ENCODE results near the gene CCDC97.

Gene CCDC97

DNA sequence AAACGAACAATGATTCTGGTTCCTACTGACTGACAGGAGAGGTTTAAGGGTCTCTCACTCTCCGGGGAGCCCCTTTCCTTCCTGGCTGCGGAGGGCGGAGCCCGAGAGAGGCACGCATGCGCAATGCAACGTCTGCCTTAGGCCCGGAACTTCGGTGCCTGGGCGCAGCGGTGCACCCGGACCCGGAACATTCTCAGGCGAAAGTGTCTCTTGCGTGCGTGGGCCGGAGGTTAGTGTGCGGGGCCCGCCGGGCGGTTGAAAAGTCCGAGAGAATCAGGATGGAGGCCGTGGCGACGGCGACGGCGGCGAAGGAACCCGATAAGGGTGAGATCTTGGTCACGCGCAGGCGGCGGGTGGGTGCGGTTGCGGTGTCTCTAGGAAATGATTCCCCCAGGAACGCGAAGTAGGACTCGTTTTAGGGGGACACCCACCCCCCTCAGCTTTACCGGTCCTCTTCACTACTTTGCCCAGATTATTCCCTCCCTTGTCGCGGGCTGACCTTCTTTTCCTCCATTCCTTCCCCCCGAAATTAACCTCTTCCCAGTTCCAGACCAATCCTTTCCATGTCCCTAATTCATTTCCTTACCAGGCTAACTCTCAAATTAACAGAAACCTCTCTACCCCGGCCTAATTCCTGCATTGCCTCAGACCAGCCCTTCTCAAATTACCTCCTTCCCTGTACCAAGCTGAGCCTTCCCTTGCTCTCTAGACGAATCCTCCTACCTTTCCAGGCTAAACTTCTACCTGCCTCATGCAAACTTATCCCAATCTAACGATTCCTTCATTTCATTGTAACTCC, at the start of gene CCDC97:
Gene CCDC97 (plus strand): TSS at position 140 of the 799 bp plus-strand sequence. CDS start 139 bp downstream, at position 279.
- H3K27me3 ChIP-seq (ENCODE audit: control insufficient read depth, insufficient read depth, low read length) = no peaks in the 10 kb centered on the region
- no peaks in the 10 kb centered on the region for H3K9me3 ChIP-seq (ENCODE audit: control insufficient read depth, insufficient read depth, low read length)
- peak within 1 kb of the TSS; percentile 89 for H3K9ac ChIP-seq (ENCODE audit: low read depth, low read length)
- peak within 1 kb of the TSS; percentile 92 for H3K4me3 ChIP-seq (ENCODE audit: low read depth, low read length)
- H3K27ac ChIP-seq (ENCODE audit: low read depth, low read length) = peak within 1 kb of the TSS; percentile 95
- H3K36me3 ChIP-seq (ENCODE audit: control insufficient read depth, insufficient read depth, low read length) = peaks cover 48% of the 10 kb centered on the region
- peaks cover 7% of the 10 kb centered on the region for H3K4me1 ChIP-seq (ENCODE audit: control insufficient read depth, insufficient read depth, low read length)

DNA sequence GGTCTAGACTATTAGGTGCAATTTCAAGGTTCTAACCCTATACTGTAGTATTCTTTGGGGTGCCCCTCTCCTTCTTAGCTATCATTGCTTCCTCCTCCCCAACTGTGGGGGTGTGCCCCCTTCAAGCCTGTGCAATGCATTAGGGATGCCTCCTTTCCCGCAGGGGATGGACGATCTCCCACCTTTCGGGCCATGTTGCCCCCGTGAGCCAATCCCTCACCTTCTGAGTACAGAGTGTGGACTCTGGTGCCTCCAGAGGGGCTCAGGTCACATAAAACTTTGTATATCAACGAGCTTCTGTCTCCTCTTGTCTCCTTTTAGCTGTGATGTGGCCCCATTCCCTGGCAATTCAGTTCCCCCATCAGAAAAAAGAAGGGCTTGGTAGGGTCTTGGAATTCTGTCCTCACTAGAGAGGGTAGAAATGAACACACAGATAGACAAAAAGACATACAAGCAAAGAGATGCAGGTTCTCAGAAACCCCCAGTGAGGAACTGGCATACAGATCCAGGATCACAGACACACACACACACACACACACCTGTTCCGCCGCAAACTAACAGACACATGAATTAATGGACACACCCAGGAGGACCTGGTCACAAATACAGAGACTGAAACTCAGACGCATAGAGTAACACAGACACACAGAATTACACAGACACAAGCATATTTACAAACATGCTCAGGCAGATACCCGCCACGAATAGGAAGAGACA, 48.3 kb upstream of the CCDC97 start:
- H3K27ac ChIP-seq (ENCODE audit: low read depth, low read length) = no peak overlapping the region
- peak overlapping the region; percentile 85 for H3K4me3 ChIP-seq (ENCODE audit: low read depth, low read length)
- peaks cover 4% of the 10 kb centered on the region; the same call in 1 of the 2 replicates for H3K4me1 ChIP-seq (ENCODE audit: control insufficient read depth, insufficient read depth, low read length)
- H3K36me3 ChIP-seq (ENCODE audit: control insufficient read depth, insufficient read depth, low read length) = peaks cover 28% of the 10 kb centered on the region
- no peak overlapping the region for H3K9ac ChIP-seq (ENCODE audit: low read depth, low read length)
- no peaks in the 10 kb centered on the region for H3K27me3 ChIP-seq (ENCODE audit: control insufficient read depth, insufficient read depth, low read length)
- no peaks in the 10 kb centered on the region for H3K9me3 ChIP-seq (ENCODE audit: control insufficient read depth, insufficient read depth, low read length)

DNA sequence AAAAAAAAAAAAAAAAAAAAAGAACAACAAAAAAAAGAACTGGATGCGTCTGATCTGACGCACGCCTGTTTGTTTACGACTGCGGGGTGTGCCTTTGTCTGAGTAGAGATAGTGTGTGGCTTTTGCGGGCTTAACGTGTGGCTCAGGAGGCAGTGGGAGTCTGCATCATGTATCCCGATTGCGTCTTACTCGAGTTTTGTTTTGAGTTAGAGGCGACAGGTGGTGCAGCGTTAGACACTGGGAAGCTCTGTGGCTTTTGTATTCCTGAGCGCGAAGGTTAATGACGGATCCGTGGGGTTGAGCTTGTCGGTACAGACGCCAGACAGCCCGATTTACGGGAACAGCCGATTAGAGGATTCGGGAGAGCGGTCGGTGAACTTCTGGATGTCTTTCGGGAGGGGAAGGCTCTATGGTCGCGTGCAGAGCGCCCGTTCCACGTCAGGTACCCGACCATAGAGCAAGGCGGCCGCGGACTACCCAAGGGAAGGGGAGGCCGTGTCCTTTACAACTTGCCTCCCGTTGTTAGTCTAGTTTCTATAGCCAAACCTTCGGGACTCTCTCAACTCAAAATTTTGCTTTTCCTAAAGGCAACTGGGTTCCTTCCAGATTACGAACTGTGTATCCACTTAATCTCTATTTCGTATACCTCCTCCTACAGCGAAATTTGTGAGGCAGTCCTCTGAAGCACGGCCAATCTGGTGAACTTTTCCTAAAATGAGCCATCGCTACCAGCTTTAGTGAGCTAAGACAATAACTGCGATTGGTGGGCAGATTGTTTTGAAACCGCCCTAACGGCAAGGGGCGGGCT, 46.7 kb upstream of the CCDC97 start:
- peak overlapping the region; percentile 85 for H3K4me3 ChIP-seq (ENCODE audit: low read depth, low read length)
- H3K36me3 ChIP-seq (ENCODE audit: control insufficient read depth, insufficient read depth, low read length) = peaks cover 28% of the 10 kb centered on the region
- no peaks in the 10 kb centered on the region for H3K9me3 ChIP-seq (ENCODE audit: control insufficient read depth, insufficient read depth, low read length)
- H3K9ac ChIP-seq (ENCODE audit: low read depth, low read length) = peak overlapping the region; percentile 87
- peaks cover 6% of the 10 kb centered on the region; the same call in 1 of the 2 replicates for H3K4me1 ChIP-seq (ENCODE audit: control insufficient read depth, insufficient read depth, low read length)
- peak overlapping the region; percentile 99 for H3K27ac ChIP-seq (ENCODE audit: low read depth, low read length)
- H3K27me3 ChIP-seq (ENCODE audit: control insufficient read depth, insufficient read depth, low read length) = no peaks in the 10 kb centered on the region

DNA sequence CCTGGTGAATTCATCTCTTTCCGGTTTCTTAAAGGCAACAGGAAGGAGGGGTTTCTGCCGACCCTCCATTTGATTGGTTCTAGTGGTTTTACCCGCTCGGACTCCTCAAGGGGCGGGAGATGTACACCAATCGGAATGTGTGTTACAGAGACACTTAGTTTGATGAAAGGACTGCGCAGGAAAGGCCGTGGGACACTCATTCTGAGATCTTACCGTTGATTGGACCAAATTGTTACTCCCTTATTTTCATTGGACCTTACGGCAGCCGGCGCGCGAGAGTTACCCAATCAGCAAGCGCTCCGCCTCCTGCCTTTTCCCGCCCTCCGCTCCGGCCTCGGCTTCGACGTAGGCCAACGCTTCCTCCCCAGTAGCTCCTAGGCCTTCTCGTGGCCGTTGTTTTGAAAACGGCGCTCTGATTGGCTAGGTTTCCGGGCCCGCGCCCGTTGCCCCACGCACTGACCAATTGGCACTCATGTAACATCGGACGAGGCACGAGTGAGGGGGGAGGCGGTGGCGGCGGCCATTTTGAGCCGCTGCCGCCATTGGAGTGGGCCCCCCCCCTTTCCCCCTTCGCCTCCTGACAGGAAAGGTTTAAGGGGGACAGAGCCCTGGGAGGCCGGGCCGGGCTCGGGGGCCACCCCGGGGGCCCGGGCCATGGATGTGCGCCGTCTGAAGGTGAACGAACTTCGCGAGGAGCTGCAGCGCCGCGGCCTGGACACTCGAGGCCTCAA, 46.0 kb upstream of the CCDC97 start, which contains the start of gene HNRNPUL1:
Gene HNRNPUL1 (plus strand): TSS at position 523 of the 731 bp plus-strand sequence. CDS start 132 bp downstream, at position 655.
- H3K27ac ChIP-seq (ENCODE audit: low read depth, low read length) = peak within 1 kb of the TSS; percentile 99
- peak within 1 kb of the TSS; percentile 87 for H3K4me3 ChIP-seq (ENCODE audit: low read depth, low read length)
- no peaks in the 10 kb centered on the region for H3K9me3 ChIP-seq (ENCODE audit: control insufficient read depth, insufficient read depth, low read length)
- peaks cover 28% of the 10 kb centered on the region for H3K36me3 ChIP-seq (ENCODE audit: control insufficient read depth, insufficient read depth, low read length)
- H3K4me1 ChIP-seq (ENCODE audit: control insufficient read depth, insufficient read depth, low read length) = peaks cover 6% of the 10 kb centered on the region; the same call in 1 of the 2 replicates
- no peaks in the 10 kb centered on the region for H3K27me3 ChIP-seq (ENCODE audit: control insufficient read depth, insufficient read depth, low read length)
- peak within 1 kb of the TSS; percentile 99 for H3K9ac ChIP-seq (ENCODE audit: low read depth, low read length)

DNA sequence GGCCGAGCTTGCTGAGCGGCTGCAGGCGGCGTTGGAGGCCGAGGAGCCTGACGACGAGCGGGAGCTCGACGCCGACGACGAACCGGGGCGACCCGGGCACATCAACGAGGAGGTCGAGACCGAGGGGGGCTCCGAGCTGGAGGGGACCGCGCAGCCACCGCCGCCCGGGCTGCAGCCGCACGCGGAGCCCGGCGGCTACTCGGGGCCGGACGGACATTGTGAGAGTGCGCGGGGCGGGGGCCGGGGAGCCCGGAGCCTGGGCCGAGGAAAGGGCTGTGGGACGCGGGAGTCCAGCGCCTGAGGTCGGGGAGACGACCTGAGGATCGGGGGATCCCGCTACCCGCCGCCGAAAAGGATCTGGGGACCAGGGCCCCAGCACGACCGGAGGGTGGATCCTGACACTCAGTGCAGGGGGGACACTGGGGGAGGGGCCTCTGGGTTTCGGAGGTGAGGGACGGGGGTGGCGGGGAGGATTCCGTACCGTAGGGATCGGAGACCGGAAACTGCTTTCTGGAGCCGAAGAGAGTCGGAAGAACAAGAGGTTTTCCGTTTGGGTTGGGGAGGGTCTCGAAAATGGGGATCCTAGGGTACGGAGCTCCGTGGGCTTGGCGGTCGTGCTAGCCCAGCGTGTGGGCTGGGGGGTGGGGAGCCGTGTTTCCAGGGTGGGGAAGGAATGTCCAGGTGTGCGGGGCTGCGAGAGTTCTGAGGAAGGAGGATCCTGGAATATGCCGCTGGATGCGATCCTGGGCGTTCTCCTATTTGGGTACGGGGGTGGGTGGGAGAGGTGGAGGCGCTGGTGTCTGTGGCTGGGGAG, 45.2 kb upstream of the CCDC97 start:
- Histone ChIP-seq H3K36me3 (ENCODE audit: control insufficient read depth, insufficient read depth, low read length) (peaks cover 28% of the 10 kb centered on the region), H3K4me3 (ENCODE audit: low read depth, low read length) (peak overlapping the region; percentile 87), H3K4me1 (ENCODE audit: control insufficient read depth, insufficient read depth, low read length) (peaks cover 6% of the 10 kb centered on the region; the same call in 1 of the 2 replicates), H3K27me3 (ENCODE audit: control insufficient read depth, insufficient read depth, low read length) (no peaks in the 10 kb centered on the region), H3K9me3 (ENCODE audit: control insufficient read depth, insufficient read depth, low read length) (no peaks in the 10 kb centered on the region), H3K9ac (ENCODE audit: low read depth, low read length) (peak overlapping the region; percentile 99), H3K27ac (ENCODE audit: low read depth, low read length) (peak overlapping the region; percentile 99)

DNA sequence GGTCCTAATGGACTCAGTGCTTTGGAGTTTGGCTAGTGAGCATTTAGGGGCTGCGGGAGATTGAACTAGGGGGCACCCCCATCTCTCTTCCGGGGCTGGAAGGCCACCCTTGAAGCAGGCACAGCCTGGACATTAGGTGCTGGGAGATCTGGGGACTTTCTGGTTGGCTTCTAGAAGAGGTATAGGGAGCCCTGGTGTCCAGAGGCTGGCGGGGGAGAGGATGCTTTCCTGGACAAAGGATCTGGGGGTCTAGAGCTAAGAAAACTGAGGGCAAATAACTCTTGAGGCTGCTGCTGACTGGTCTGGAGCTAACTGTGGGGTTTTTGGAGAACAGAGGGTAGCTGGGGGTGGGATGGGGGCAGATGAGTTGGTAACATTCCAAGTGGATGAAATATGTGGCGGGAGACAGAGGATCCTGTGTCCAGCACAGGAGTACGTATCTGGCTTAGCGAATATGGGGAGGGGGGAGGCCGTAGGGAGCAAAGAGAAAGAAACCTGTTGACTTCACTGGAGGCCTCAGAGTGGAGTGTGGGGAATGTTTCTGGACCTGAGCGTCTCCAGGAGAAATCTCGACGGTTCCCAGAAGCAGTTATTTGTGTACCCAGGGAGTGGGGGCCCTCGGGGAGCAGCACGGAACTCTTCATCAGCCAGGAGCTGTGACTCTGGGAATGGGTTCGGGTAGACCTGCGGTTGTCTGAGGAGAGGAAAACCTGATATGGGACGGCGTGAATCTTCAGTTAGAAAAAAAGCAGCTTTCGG, 44.4 kb upstream of the CCDC97 start:
- H3K27ac ChIP-seq (ENCODE audit: low read depth, low read length) = peak overlapping the region; percentile 99

DNA sequence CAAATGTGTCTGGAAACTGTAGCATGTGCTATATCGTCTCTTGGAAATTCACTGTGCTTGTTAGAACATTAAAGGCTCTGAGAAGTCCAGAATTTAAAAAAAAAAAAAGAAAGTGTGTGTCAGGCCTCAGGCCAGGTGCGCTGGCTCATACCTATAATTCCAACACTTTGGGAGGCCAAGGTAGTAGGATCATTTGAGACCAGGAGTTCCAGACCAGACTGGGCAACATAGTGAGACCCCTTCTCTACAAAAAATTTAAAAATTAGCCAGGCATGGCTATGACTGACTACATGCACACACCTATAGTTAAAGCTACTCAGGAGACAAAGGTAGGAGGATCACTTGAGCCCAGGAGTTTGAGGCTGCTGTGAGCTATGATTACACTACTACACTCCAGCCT, 40.9 kb upstream of the CCDC97 start:
- no peaks in the 10 kb centered on the region for H3K27me3 ChIP-seq (ENCODE audit: control insufficient read depth, insufficient read depth, low read length)
- no peak overlapping the region for H3K9ac ChIP-seq (ENCODE audit: low read depth, low read length)
- no peak overlapping the region for H3K4me3 ChIP-seq (ENCODE audit: low read depth, low read length)
- peaks cover 6% of the 10 kb centered on the region; the same call in 1 of the 2 replicates for H3K4me1 ChIP-seq (ENCODE audit: control insufficient read depth, insufficient read depth, low read length)
- H3K36me3 ChIP-seq (ENCODE audit: control insufficient read depth, insufficient read depth, low read length) = peaks cover 70% of the 10 kb centered on the region
- H3K9me3 ChIP-seq (ENCODE audit: control insufficient read depth, insufficient read depth, low read length) = no peaks in the 10 kb centered on the region
- no peak overlapping the region for H3K27ac ChIP-seq (ENCODE audit: low read depth, low read length)

More for the DNA sequence above, 44.4 kb upstream of the CCDC97 start:
- Histone ChIP-seq H3K4me1 (ENCODE audit: control insufficient read depth, insufficient read depth, low read length) (peaks cover 6% of the 10 kb centered on the region; the same call in 1 of the 2 replicates), H3K9ac (ENCODE audit: low read depth, low read length) (peak overlapping the region; percentile 99), H3K36me3 (ENCODE audit: control insufficient read depth, insufficient read depth, low read length) (peaks cover 35% of the 10 kb centered on the region), H3K27me3 (ENCODE audit: control insufficient read depth, insufficient read depth, low read length) (no peaks in the 10 kb centered on the region), H3K4me3 (ENCODE audit: low read depth, low read length) (peak overlapping the region; percentile 87), H3K9me3 (ENCODE audit: control insufficient read depth, insufficient read depth, low read length) (no peaks in the 10 kb centered on the region)

DNA sequence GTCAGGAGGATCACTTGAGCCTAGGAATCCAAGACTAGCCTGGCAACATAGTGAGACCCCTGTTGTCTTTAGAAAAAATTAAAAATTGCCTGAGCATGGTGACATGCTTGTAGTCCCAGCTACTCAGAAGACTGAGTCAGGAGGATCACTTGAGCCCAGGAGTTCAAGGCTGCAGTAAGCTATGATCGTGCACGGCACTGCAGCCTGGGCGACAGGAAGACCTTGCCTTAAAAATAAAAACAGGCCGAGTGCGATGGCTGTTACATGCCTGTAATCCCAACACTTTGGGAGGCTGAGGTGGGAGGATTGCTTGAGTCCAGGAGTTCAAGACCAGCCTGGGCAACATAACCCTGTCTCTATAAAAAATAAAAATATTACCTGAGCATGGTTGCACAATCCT, 40.4 kb upstream of the CCDC97 start:
- H3K9ac ChIP-seq (ENCODE audit: low read depth, low read length) = no peak overlapping the region
- no peaks in the 10 kb centered on the region for H3K9me3 ChIP-seq (ENCODE audit: control insufficient read depth, insufficient read depth, low read length)
- no peak overlapping the region for H3K4me3 ChIP-seq (ENCODE audit: low read depth, low read length)
- H3K4me1 ChIP-seq (ENCODE audit: control insufficient read depth, insufficient read depth, low read length) = peaks cover 6% of the 10 kb centered on the region; the same call in 1 of the 2 replicates
- H3K36me3 ChIP-seq (ENCODE audit: control insufficient read depth, insufficient read depth, low read length) = peaks cover 75% of the 10 kb centered on the region
- no peaks in the 10 kb centered on the region for H3K27me3 ChIP-seq (ENCODE audit: control insufficient read depth, insufficient read depth, low read length)
- H3K27ac ChIP-seq (ENCODE audit: low read depth, low read length) = no peak overlapping the region

DNA sequence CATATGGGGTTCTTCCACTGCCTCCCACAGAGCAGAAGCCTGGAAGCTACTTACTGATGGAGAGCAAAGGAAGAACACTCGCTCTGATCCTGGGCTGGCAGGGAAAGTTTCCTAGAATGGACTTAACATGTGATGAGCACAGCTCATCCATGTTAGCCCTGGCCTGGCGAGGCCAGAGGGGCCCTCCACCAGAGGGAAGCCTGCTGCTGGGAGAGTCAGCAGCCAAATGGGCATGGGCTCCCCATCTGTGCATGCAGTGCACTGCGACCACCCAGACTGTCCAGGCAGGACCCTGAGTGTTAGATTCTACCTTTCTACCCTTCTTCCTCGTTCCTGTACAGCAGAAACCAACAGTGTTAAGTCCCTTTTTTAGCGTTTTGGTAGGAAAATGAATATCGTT, 36.9 kb upstream of the CCDC97 start:
- no peak overlapping the region for H3K27ac ChIP-seq (ENCODE audit: low read depth, low read length)
- H3K9ac ChIP-seq (ENCODE audit: low read depth, low read length) = no peak overlapping the region
- no peaks in the 10 kb centered on the region for H3K27me3 ChIP-seq (ENCODE audit: control insufficient read depth, insufficient read depth, low read length)
- no peaks in the 10 kb centered on the region for H3K4me1 ChIP-seq (ENCODE audit: control insufficient read depth, insufficient read depth, low read length)
- H3K4me3 ChIP-seq (ENCODE audit: low read depth, low read length) = no peak overlapping the region
- peaks cover 98% of the 10 kb centered on the region for H3K36me3 ChIP-seq (ENCODE audit: control insufficient read depth, insufficient read depth, low read length)
- H3K9me3 ChIP-seq (ENCODE audit: control insufficient read depth, insufficient read depth, low read length) = no peaks in the 10 kb centered on the region

All from HUES48 (cell line).